Cardiac ventricle fibroblast (primary cell): ENCODE data around the gene SLC2A1. TPM values are rescaled to one million over a fixed set of nuclear protein-coding genes. Genes with fewer than 3 reads are reported as not detected.

Source experiments
- total RNA-seq: library from RNA; depleted of rRNA; stranded (reverse); fragments of >200 nt; gene quantifications from 2 replicates; pipeline ENCODE4 v1.2.3, GENCODE V29; 2015

Gene SLC2A1
- 135 and 190 TPM in 2 replicates for total RNA-seq

DNA sequence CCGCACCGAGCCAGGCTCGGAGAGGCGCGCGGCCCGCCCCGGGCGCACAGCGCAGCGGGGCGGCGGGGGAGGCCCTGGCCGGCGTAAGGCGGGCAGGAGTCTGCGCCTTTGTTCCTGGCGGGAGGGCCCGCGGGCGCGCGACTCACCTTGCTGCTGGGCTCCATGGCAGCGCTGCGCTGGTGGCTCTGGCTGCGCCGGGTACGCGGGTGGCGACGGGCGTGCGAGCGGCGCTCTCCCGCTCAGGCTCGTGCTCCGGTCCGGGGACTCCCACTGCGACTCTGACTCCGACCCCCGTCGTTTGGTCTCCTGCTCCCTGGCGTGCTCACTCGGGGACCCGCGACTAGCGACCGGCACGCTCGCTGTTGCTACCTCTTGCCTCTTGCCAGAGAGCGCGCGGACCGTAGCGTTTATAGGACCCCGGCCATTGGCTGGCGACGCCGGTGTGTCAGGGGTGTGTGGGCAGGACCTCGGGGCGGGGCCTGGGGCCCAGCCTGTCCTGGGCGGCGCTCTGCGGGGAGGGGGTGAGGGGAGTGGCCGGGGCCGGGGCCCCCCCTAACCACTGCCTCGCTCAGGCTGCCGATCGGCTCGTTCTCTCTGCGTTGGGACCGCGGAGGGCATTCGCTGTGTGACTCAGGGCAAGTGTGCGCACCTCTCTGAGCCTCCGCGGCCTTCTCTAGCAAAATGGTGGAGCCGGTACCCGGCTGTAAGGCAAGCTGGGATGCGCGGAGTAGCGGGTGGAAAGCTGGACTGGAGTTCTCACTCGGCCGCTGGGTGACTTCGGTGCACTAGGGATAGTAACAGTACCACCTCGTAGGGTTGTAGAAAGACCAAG lies at the start of gene SLC2A1:
Gene SLC2A1 (minus strand): TSS at position 381 of the 832 bp plus-strand sequence. CDS start 217 bp downstream, at position 164.

Other genes starting within 250 kb of the SLC2A1 start
- not detected in 2 replicates for gene CLDN19, start 218.6 kb downstream of the SLC2A1 start, total RNA-seq
- 127 and 140 TPM in 2 replicates for gene P3H1, start 191.8 kb downstream of the SLC2A1 start, total RNA-seq
- 2.0 and 2.3 TPM in 2 replicates for gene C1orf50, start 191.6 kb downstream of the SLC2A1 start, total RNA-seq
- gene TMEM269, start 173.9 kb downstream of the SLC2A1 start, total RNA-seq, result not detected in 2 replicates
- 6.3 and 7.5 TPM in 2 replicates for gene ERMAP, start 141.7 kb downstream of the SLC2A1 start, total RNA-seq
- gene SVBP, start 141.5 kb downstream of the SLC2A1 start, total RNA-seq, result 12.5 and 15.7 TPM in 2 replicates
- gene ZNF691, start 112.3 kb downstream of the SLC2A1 start, total RNA-seq, result 5.2 and 5.7 TPM in 2 replicates
- gene EBNA1BP2, start 213.4 kb upstream of the SLC2A1 start, total RNA-seq, result 51.5 and 52.3 TPM in 2 replicates
- 0.50 and 0.59 TPM in 2 replicates for gene CFAP57, start 213.5 kb upstream of the SLC2A1 start, total RNA-seq